OCI-LY3 (cell line): ENCODE measurements around the gene HOXB6.

Experiments
- H2AFZ ChIP-seq: fragments of 200-600, 300-600 bp; shearing (Covaris generic); 2 replicates; pipeline ENCODE4 v1.6.0; 2014; ENCODE audit warnings: antibody characterized with exemption, low read depth, low read length
- H3K27ac ChIP-seq: fragments of 200-600, 300-600 bp; sonication (generic); 2 replicates; pipeline ENCODE4 v1.5.1; 2014; ENCODE audit warnings: mild to moderate bottlenecking, low read length, moderate library complexity, mixed read lengths
- H3K27me3 ChIP-seq: fragments of 200-600, 300-600 bp; sonication (generic); 2 replicates; pipeline ENCODE4 v1.6.1; 2014; ENCODE audit warnings: low read depth, low read length, mixed read lengths
- H3K36me3 ChIP-seq: fragments of 200-600, 300-600 bp; sonication (generic); replicated peaks from 2 replicates; pipeline ENCODE3; 2014; ENCODE audit warnings: low read depth, low read length, mixed read lengths
- H3K4me1 ChIP-seq: fragments of 300-600, 200-600 bp; sonication (generic); 2 replicates; pipeline ENCODE4 v1.6.1; 2014; ENCODE audit warnings: low read length, mixed read lengths
- H3K4me2 ChIP-seq: fragments of 200-600, 300-600 bp; sonication (generic); 2 replicates; pipeline ENCODE4 v1.6.1; 2014; ENCODE audit warnings: low read length, mixed read lengths
- H3K4me3 ChIP-seq: fragments of 300-600, 200-600 bp; sonication (generic); 2 replicates; pipeline ENCODE4 v1.5.1; 2014; ENCODE audit warnings: antibody characterized with exemption, mild to moderate bottlenecking, low read length, moderate library complexity
- H3K79me2 ChIP-seq: fragments of 300-600, 200-600 bp; shearing (Covaris generic); 2 replicates; pipeline ENCODE4 v1.6.1; 2014; ENCODE audit warnings: mild to moderate bottlenecking, low read length, mixed read lengths
- H3K9ac ChIP-seq: fragments of 300-600, 200-600 bp; shearing (Covaris generic); 2 replicates; pipeline ENCODE4 v1.6.0; 2014; ENCODE audit warnings: mild to moderate bottlenecking, low read length, moderate library complexity
- H3K9me3 ChIP-seq: fragments of 200-600, 300-600 bp; shearing (Covaris generic); 2 replicates; pipeline ENCODE4 v1.6.1; 2014; ENCODE audit warnings: low read length, mixed read lengths; ENCODE audit not compliant: insufficient read depth
- H4K20me1 ChIP-seq: fragments of 200-600, 300-600 bp; sonication (generic); 2 replicates; pipeline ENCODE4 v1.6.1; 2016; ENCODE audit warnings: low read length, mixed read lengths; ENCODE audit not compliant: insufficient read depth
- EZH2phosphoT487 ChIP-seq: fragments of 200-600 bp; shearing (Covaris generic); IDR thresholded peaks from 2 replicates; pipeline ENCODE4 v1.6.1; 2018; ENCODE audit warnings: antibody characterized with exemption, mixed run types, low read depth
- TF ChIP-seq, protein P1 (sequence below): fragments of 200-600, 300-600 bp; sonication (generic); IDR thresholded peaks from 2 replicates; pipeline ENCODE4 v1.5.1; 2014; ENCODE audit warnings: antibody characterized with exemption, low read length, low read depth

Gene HOXB6

DNA sequence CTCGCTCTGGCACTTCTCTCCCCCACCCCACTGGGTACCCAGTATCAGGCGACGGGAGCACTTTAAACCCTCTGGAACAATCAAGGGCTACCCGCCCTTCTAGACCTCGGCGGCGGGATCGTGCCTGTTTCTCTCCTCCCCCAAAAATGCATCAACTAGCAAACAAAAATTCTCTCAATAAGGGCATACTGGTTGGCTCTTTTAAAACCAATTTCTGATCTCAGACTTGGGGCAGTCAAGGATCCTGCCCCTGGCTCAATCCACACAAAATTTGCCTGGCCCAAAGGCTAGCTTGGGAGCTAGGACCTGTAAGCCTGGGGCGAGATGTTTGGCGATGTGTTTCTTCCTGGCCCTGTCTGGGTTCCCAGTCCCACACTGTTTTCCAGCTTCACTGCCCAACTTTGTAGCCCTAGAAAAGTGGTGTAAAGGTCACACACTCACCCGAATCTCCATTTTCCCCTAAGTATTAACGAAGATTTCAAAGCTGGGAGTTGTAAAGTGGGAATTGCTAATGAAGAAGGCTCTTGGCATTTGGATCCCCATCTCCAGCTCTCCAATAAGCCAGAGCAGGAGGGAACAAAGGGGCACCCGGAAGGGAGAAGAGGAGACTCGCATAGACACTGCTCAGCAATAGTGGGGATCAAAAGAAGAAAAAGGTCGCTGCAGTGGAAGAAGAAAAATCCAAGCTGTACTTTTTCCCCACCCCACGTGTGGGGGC is 45.5 kb downstream of the HOXB6 start:
- Histone ChIP-seq H3K27ac (no peak overlapping the region), H3K4me3 (no peak overlapping the region), H3K36me3 (peaks cover 19% of the 10 kb centered on the region), H3K9ac (no peak overlapping the region), H3K4me2 (no peak overlapping the region), H4K20me1 (no peaks in the 10 kb centered on the region), H3K9me3 (no peaks in the 10 kb centered on the region), H2AFZ (no peak overlapping the region), H3K4me1 (peaks cover 48% of the 10 kb centered on the region), H3K79me2 (peaks cover 40% of the 10 kb centered on the region), H3K27me3 (no peaks in the 10 kb centered on the region)
- no peak for TF ChIP-seq EZH2phosphoT487
- TF ChIP-seq, protein P1, sequence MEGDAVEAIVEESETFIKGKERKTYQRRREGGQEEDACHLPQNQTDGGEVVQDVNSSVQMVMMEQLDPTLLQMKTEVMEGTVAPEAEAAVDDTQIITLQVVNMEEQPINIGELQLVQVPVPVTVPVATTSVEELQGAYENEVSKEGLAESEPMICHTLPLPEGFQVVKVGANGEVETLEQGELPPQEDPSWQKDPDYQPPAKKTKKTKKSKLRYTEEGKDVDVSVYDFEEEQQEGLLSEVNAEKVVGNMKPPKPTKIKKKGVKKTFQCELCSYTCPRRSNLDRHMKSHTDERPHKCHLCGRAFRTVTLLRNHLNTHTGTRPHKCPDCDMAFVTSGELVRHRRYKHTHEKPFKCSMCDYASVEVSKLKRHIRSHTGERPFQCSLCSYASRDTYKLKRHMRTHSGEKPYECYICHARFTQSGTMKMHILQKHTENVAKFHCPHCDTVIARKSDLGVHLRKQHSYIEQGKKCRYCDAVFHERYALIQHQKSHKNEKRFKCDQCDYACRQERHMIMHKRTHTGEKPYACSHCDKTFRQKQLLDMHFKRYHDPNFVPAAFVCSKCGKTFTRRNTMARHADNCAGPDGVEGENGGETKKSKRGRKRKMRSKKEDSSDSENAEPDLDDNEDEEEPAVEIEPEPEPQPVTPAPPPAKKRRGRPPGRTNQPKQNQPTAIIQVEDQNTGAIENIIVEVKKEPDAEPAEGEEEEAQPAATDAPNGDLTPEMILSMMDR, result peak; percentile 9; the same call in 1 of the 2 replicates

DNA sequence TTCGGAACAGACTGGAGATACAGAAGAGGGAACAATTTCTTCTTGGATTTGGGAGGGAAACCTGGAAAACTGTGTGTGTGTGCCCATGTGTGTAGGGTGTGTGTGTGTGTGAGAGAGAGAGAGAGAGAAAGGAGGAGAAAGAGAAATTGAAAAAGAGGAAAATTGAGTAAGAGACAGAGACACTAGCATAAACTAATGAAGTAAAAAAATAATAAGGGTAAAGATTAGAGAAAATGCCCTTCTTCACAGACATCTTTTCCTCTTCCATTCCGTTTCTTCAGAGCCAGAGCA is 46.0 kb downstream of the HOXB6 start:
- Histone ChIP-seq H2AFZ (no peak overlapping the region), H3K9ac (no peak overlapping the region), H3K4me2 (no peak overlapping the region), H3K9me3 (no peaks in the 10 kb centered on the region), H3K27me3 (no peaks in the 10 kb centered on the region), H3K4me1 (peaks cover 51% of the 10 kb centered on the region), H4K20me1 (no peaks in the 10 kb centered on the region), H3K4me3 (no peak overlapping the region), H3K36me3 (peaks cover 20% of the 10 kb centered on the region), H3K79me2 (peaks cover 41% of the 10 kb centered on the region), H3K27ac (no peak overlapping the region)
- TF ChIP-seq, protein P1, result no peak
- TF ChIP-seq EZH2phosphoT487, result no peak

DNA sequence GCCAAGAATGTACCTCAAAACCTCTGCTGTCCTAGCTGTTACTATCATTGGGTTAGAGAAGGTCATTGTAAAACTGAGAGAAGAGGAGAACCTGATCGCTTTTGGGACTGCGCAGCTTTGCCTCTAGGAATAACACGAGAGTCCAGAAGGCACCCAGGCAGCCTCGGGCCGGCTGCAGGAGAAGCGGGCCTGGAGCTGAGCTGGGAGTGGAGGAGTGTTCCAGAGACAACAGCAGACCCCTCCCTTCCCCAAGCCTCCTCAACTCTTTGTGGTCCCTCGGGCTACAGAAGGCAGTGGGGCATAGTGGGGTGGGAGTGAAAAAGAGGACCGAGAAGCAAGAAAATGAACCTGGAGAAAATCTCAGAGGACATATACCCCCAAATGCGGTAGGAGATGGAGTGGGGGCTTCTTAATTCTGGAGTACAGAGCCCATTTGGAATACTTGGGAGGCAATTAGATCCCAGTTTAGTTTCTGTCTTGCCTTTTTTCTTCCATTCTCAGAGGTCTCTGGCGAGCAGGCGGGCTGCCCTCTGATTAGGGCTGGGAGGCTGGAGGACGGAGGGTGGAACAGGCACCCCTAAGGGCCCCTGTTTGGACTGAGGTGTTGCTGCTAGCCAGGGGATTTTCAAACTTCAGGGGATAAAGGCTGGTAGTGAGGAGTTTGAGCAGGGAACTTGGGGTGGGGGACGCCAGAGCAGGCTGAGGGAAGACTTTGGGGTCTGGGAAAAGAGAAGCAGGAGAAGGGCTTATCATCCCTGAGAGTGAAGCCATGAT is 46.5 kb downstream of the HOXB6 start:
- H3K79me2 ChIP-seq, result peaks cover 39% of the 10 kb centered on the region
- H3K27me3 ChIP-seq, result no peaks in the 10 kb centered on the region
- peaks cover 16% of the 10 kb centered on the region for H3K36me3 ChIP-seq
- H4K20me1 ChIP-seq, result no peaks in the 10 kb centered on the region
- no peak overlapping the region for H3K27ac ChIP-seq
- H3K9ac ChIP-seq, result no peak overlapping the region
- no peak overlapping the region for H3K4me2 ChIP-seq
- H3K4me3 ChIP-seq, result no peak overlapping the region
- TF ChIP-seq EZH2phosphoT487, result no peak
- TF ChIP-seq, protein P1, result no peak
- peaks cover 51% of the 10 kb centered on the region for H3K4me1 ChIP-seq
- no peaks in the 10 kb centered on the region for H3K9me3 ChIP-seq
- H2AFZ ChIP-seq, result no peak overlapping the region

DNA sequence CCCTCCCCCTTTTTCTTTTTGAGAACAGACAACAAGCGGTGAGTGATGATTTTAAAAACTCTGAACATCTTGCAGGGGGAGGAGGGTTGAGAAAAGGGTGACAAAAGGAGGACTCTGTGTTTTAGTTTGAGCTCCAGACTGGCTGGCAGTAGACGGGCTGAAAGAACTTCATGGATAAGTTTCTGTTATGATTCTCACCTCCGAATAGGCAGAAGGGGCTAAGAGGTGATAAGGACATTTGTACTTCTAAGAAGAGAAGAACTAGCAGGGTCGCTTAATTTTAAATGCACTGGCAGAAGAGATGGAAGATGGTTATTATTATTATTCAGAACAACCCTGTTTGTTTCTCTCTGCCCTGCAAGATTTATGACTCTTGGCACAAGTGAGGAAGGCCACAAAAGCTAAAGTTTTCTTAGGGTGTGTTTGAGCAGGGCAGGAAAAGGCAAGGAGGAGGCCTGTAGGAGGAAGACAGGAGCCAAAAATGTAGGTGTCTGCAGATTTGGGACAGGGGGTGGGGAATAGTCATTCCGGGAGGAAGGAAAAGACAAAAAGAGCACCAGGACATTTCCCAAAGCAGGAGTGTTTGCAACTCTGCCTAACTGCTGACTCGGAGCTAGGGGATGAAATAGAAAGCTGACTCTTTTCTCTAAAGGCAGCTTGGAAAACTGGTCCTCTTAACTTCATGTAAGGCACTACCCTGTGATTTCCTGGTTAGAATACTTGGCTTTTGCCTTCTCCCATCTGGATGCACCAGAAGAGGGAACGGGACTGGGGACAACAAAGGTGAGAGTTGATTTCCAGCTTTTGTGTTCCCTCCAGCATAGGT is 48.0 kb downstream of the HOXB6 start:
- Histone ChIP-seq H4K20me1 (no peaks in the 10 kb centered on the region), H3K36me3 (peaks cover 13% of the 10 kb centered on the region), H3K27ac (no peak overlapping the region; the same call in 1 of the 2 replicates), H3K9ac (peak overlapping the region; percentile 48; the same call in 1 of the 2 replicates), H3K4me3 (no peak overlapping the region), H3K79me2 (peaks cover 36% of the 10 kb centered on the region), H3K4me2 (peak overlapping the region; percentile 32), H3K9me3 (no peaks in the 10 kb centered on the region), H3K4me1 (peaks cover 49% of the 10 kb centered on the region), H2AFZ (no peak overlapping the region), H3K27me3 (no peaks in the 10 kb centered on the region)
- TF ChIP-seq, protein P1, result no peak
- TF ChIP-seq EZH2phosphoT487, result no peak
